Panc1 (cell line): ENCODE results near the gene PRDM10.

Experiments
- POLR2AphosphoS5 ChIP-seq: IDR thresholded peaks from 2 replicates; pipeline ENCODE4 v1.6.1; 2012; ENCODE audit warnings: mild to moderate bottlenecking, low read depth, low read length, moderate library complexity
- SIN3A ChIP-seq: IDR thresholded peaks from 2 replicates; pipeline ENCODE4 v1.6.1; 2012; ENCODE audit warnings: low read depth, mild to moderate bottlenecking, low read length, moderate library complexity, borderline replicate concordance; ENCODE audit not compliant: insufficient read depth
- TCF7L2 ChIP-seq: IDR thresholded peaks from 2 replicates; pipeline ENCODE4 v1.6.1; 2011; ENCODE audit warnings: mild to moderate bottlenecking, low read depth, low read length, inconsistent platforms
- TF ChIP-seq, protein P1 (sequence below): fragments of 450-650 bp; IDR thresholded peaks from 2 replicates; pipeline ENCODE4 v1.5.1; 2017; ENCODE audit warnings: mild to moderate bottlenecking
- TF ChIP-seq, protein P2 (sequence below), 2 experiments: IDR thresholded peaks; 2 replicates each; pipeline ENCODE4 v1.6.1; 2011 to 2012; ENCODE audit warnings: low read depth in 2 of 2, control low read depth in 1 of 2, low read length in 1 of 2, mild to moderate bottlenecking in 1 of 2, moderate library complexity in 1 of 2; ENCODE audit not compliant: insufficient read depth in 1 of 2

DNA sequence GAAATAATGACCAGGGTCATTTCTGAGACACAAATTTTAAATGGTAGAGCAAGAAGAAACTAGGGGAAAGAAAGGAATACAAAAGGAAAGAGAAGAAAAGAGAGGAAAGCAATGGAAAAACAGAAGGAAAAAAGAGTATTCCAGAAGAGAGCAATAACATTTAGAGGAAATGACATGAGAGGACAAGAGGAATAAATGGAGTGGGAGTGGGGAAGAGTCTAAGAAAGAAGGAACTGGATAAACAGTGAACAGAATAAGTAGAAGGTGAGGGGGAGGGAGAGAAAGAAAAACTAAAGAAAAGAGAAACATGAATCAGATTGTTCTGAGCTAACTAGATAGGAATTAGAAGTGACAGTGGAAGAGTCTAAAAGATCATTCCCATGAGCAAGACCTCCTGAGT is 28.4 kb downstream of the PRDM10 start:
- TF ChIP-seq, protein P1, sequence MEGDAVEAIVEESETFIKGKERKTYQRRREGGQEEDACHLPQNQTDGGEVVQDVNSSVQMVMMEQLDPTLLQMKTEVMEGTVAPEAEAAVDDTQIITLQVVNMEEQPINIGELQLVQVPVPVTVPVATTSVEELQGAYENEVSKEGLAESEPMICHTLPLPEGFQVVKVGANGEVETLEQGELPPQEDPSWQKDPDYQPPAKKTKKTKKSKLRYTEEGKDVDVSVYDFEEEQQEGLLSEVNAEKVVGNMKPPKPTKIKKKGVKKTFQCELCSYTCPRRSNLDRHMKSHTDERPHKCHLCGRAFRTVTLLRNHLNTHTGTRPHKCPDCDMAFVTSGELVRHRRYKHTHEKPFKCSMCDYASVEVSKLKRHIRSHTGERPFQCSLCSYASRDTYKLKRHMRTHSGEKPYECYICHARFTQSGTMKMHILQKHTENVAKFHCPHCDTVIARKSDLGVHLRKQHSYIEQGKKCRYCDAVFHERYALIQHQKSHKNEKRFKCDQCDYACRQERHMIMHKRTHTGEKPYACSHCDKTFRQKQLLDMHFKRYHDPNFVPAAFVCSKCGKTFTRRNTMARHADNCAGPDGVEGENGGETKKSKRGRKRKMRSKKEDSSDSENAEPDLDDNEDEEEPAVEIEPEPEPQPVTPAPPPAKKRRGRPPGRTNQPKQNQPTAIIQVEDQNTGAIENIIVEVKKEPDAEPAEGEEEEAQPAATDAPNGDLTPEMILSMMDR, result no peak
- no peak for TF ChIP-seq POLR2AphosphoS5
- TF ChIP-seq, protein P2, sequence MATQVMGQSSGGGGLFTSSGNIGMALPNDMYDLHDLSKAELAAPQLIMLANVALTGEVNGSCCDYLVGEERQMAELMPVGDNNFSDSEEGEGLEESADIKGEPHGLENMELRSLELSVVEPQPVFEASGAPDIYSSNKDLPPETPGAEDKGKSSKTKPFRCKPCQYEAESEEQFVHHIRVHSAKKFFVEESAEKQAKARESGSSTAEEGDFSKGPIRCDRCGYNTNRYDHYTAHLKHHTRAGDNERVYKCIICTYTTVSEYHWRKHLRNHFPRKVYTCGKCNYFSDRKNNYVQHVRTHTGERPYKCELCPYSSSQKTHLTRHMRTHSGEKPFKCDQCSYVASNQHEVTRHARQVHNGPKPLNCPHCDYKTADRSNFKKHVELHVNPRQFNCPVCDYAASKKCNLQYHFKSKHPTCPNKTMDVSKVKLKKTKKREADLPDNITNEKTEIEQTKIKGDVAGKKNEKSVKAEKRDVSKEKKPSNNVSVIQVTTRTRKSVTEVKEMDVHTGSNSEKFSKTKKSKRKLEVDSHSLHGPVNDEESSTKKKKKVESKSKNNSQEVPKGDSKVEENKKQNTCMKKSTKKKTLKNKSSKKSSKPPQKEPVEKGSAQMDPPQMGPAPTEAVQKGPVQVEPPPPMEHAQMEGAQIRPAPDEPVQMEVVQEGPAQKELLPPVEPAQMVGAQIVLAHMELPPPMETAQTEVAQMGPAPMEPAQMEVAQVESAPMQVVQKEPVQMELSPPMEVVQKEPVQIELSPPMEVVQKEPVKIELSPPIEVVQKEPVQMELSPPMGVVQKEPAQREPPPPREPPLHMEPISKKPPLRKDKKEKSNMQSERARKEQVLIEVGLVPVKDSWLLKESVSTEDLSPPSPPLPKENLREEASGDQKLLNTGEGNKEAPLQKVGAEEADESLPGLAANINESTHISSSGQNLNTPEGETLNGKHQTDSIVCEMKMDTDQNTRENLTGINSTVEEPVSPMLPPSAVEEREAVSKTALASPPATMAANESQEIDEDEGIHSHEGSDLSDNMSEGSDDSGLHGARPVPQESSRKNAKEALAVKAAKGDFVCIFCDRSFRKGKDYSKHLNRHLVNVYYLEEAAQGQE (IDR thresholded peaks at IDR 0.05; ENCODE audit: insufficient read depth in 1 of 2, low read depth in 2 of 2, low read length in 1 of 2), result no peak
- TF ChIP-seq SIN3A, result no peak
- TF ChIP-seq TCF7L2, result no peak
